ENCODE results near the gene LCTL. TPM values are rescaled to one million over a fixed set of nuclear protein-coding genes. Genes with fewer than 3 reads are reported as not detected.
"Not testable (repeated sequence)": the region's sequence is repeated elsewhere in the genome, so short reads cannot be mapped to it uniquely, and the experiment has no call there.

LCTL gene
- total RNA-seq, 1 donor from 2014 or later = 12.8 TPM

DNA sequence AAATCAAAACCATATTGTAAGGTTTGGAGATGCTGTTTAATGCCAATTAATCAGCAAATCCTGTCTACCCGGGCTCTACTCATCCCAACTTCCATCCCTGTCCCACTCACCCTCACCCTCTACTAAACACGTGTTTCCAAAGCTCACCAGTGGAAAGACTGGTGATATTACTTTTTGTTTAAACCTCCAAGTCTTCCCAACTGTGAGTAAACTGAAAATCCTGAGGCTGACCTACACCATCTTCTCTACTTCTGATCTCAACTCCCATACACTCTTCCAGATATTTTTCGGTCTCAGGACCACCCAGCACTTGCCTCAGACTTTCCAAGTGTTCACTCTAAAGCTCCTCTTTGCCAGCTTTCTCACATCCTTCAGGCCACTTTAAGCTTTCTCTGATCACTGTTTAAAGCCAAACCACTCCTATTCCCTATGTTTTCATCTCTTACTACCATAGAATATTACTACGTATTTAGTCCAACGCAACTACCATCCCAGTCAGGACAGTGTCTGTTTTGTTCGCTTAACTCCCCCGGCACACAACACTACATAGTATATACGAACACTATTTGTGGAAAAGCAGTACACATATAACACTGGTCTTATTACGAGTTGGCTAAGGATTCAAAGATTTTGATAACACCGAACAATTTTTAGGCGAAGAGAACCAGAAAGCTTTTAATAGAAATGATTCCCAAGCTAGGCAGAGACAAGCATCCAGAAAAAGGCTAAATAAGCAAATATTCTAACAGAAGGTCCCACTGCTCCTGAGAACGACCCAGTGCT is 61.8 kb downstream of the LCTL start:
- peaks cover 25% of the 10 kb centered on the region for H3K4me1 Mint-ChIP-seq (ENCODE audit: low read depth, unreplicated experiment)
- H3K79me2 ChIP-seq (ENCODE audit: insufficient read depth, low read length) = peaks cover 86% of the 10 kb centered on the region
- H3K4me3 Mint-ChIP-seq (ENCODE audit: unreplicated experiment) = peak overlapping the region; percentile 97
- peak overlapping the region; percentile 95 for H3K9ac ChIP-seq (ENCODE audit: low read length)
- no peak for FAIRE-seq
- H3K9me3 Mint-ChIP-seq (ENCODE audit: unreplicated experiment) = no peaks in the 10 kb centered on the region
- TF ChIP-seq EZH2 (IDR thresholded peaks at IDR 0.05; ENCODE audit: insufficient read depth, low read length) = no peak
- TF ChIP-seq, protein P1, sequence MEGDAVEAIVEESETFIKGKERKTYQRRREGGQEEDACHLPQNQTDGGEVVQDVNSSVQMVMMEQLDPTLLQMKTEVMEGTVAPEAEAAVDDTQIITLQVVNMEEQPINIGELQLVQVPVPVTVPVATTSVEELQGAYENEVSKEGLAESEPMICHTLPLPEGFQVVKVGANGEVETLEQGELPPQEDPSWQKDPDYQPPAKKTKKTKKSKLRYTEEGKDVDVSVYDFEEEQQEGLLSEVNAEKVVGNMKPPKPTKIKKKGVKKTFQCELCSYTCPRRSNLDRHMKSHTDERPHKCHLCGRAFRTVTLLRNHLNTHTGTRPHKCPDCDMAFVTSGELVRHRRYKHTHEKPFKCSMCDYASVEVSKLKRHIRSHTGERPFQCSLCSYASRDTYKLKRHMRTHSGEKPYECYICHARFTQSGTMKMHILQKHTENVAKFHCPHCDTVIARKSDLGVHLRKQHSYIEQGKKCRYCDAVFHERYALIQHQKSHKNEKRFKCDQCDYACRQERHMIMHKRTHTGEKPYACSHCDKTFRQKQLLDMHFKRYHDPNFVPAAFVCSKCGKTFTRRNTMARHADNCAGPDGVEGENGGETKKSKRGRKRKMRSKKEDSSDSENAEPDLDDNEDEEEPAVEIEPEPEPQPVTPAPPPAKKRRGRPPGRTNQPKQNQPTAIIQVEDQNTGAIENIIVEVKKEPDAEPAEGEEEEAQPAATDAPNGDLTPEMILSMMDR (IDR thresholded peaks at IDR 0.05; ENCODE audit: insufficient read depth, low read depth, low read length) = no peak
- peaks cover 18% of the 10 kb centered on the region for H3K4me1 ChIP-seq (ENCODE audit: insufficient read depth, low read length)
- H3K4me3 ChIP-seq (ENCODE audit: insufficient read depth, low read depth, low read length) = peak overlapping the region; percentile 97
- H4K20me1 ChIP-seq (ENCODE audit: insufficient read depth, low read length) = peaks cover 54% of the 10 kb centered on the region
- no peaks in the 10 kb centered on the region for H3K9me3 ChIP-seq (ENCODE audit: insufficient read depth, low read depth, low read length)
- peaks cover 17% of the 10 kb centered on the region for H3K36me3 Mint-ChIP-seq (ENCODE audit: low read depth, unreplicated experiment)
- no peaks in the 10 kb centered on the region for H3K27me3 ChIP-seq (ENCODE audit: insufficient read depth, low read length)
- peaks cover 43% of the 10 kb centered on the region for H3K36me3 ChIP-seq (ENCODE audit: insufficient read depth, low read length)
- peak overlapping the region; percentile 64 for H2AFZ ChIP-seq (ENCODE audit: low read depth, low read length)
- no peaks in the 10 kb centered on the region for H3K27me3 Mint-ChIP-seq (ENCODE audit: low read depth, unreplicated experiment)
- peak overlapping the region; percentile 95 for H3K4me2 ChIP-seq (ENCODE audit: low read length)
- H3K27ac Mint-ChIP-seq (ENCODE audit: unreplicated experiment) = peak overlapping the region; percentile 100
- peak overlapping the region; percentile 89 for H3K27ac ChIP-seq (ENCODE audit: low read depth, low read length)
- no peak for DNase-seq (ENCODE audit: low read depth)

DNA sequence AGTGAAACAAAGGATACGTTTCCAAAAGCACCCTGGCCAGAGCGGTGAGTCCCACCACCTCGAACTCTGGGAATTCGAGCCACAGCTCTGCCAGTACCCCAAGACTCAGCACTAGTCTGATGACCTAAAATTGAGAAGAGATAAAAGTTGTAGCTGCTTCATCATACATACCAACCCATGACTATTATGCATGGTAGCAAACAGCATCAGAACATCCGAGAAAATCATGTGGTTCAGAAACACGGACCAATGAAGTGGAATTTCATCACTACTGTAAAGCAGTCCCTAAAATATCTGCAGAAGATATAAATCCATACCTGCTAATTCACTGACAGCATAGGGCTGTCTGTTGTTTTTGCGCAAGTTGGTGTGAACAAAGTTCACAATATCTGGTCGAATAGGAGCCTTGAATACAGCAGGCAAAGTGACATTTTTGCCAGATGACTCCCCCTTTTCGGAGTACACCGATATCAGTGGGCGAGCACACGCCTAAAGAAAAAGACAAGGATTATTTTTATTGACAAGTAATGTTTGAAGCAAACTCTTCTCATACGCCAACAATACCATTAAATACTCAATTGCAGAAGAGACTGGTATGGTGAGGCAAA is 62.7 kb downstream of the LCTL start:
- H3K27me3 ChIP-seq (ENCODE audit: insufficient read depth, low read length); H2AFZ ChIP-seq (ENCODE audit: low read depth, low read length); FAIRE-seq; H3K27me3 Mint-ChIP-seq (ENCODE audit: low read depth, unreplicated experiment); H3K9me3 ChIP-seq (ENCODE audit: insufficient read depth, low read depth, low read length); H3K9me3 Mint-ChIP-seq (ENCODE audit: unreplicated experiment): not testable (repeated sequence)
- Mint-ChIP-seq H3K36me3 (ENCODE audit: low read depth, unreplicated experiment) (peaks cover 17% of the 10 kb centered on the region), H3K4me3 (ENCODE audit: unreplicated experiment) (peak overlapping the region; percentile 97), H3K27ac (ENCODE audit: unreplicated experiment) (peak overlapping the region; percentile 90), H3K4me1 (ENCODE audit: low read depth, unreplicated experiment) (peaks cover 26% of the 10 kb centered on the region)
- Histone ChIP-seq H3K4me2 (ENCODE audit: low read length) (peak overlapping the region; percentile 95), H3K9ac (ENCODE audit: low read length) (peak overlapping the region; percentile 95), H3K79me2 (ENCODE audit: insufficient read depth, low read length) (peaks cover 80% of the 10 kb centered on the region), H3K27ac (ENCODE audit: low read depth, low read length) (peak overlapping the region; percentile 89), H3K4me3 (ENCODE audit: insufficient read depth, low read depth, low read length) (peak overlapping the region; percentile 97), H3K36me3 (ENCODE audit: insufficient read depth, low read length) (peaks cover 50% of the 10 kb centered on the region), H3K4me1 (ENCODE audit: insufficient read depth, low read length) (peaks cover 18% of the 10 kb centered on the region), H4K20me1 (ENCODE audit: insufficient read depth, low read length) (peaks cover 62% of the 10 kb centered on the region)
- peak; percentile 33 for DNase-seq (ENCODE audit: low read depth)

DNA sequence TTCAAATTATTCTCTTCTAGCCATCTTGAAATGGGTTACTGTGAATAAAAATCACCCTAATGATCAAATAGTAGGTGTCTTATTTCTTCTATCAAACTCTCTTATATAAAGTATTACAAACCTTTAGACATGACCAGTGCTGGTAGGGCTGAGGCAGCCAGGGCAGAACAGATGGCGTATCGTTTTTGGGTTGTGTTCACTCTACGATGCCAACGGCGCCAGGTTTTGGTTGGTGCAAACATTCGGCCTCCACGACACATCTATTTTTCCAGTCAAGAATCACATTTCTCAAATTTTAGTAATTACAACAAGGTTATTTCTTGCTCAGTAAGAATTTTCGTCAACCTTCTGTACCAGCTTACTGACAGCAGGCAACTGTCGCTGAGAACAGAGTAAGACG is 63.3 kb downstream of the LCTL start:
- H3K4me2 ChIP-seq (ENCODE audit: low read length) = peak overlapping the region; percentile 95
- peaks cover 18% of the 10 kb centered on the region for H3K36me3 Mint-ChIP-seq (ENCODE audit: low read depth, unreplicated experiment)

DNA sequence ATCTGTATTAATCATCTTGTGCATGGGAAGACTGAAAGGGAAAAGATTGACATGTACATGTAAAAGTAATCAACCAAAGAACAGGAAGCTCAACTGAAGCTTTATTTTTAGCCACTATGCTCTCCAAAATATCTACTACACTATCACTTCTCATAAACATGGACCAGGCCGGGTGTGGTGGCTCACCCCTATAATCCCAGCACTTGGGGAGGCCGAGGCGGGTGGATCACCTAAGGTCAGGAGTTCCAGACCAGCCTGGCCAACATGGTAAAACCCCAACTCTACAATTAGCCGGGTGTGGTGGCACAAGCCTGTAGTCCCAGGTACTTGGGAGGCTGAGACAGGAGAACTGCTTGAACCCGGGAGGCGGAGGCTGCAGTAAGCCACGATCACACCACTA is 65.5 kb downstream of the LCTL start:
- H3K27ac ChIP-seq (ENCODE audit: low read depth, low read length); DNase-seq (ENCODE audit: low read depth); H2AFZ ChIP-seq (ENCODE audit: low read depth, low read length); H3K9me3 ChIP-seq (ENCODE audit: insufficient read depth, low read depth, low read length); H3K27me3 Mint-ChIP-seq (ENCODE audit: low read depth, unreplicated experiment); H3K4me3 ChIP-seq (ENCODE audit: insufficient read depth, low read depth, low read length); H3K9me3 Mint-ChIP-seq (ENCODE audit: unreplicated experiment); H3K27me3 ChIP-seq (ENCODE audit: insufficient read depth, low read length); FAIRE-seq: not testable (repeated sequence)
- Histone ChIP-seq H3K4me1 (ENCODE audit: insufficient read depth, low read length) (peaks cover 21% of the 10 kb centered on the region), H4K20me1 (ENCODE audit: insufficient read depth, low read length) (peaks cover 66% of the 10 kb centered on the region), H3K36me3 (ENCODE audit: insufficient read depth, low read length) (peaks cover 58% of the 10 kb centered on the region), H3K79me2 (ENCODE audit: insufficient read depth, low read length) (peaks cover 69% of the 10 kb centered on the region), H3K9ac (ENCODE audit: low read length) (peak overlapping the region; percentile 11), H3K4me2 (ENCODE audit: low read length) (peak overlapping the region; percentile 9)
- Mint-ChIP-seq H3K4me3 (ENCODE audit: unreplicated experiment) (peak overlapping the region; percentile 59), H3K4me1 (ENCODE audit: low read depth, unreplicated experiment) (peaks cover 31% of the 10 kb centered on the region), H3K27ac (ENCODE audit: unreplicated experiment) (peak overlapping the region; percentile 12), H3K36me3 (ENCODE audit: low read depth, unreplicated experiment) (peaks cover 20% of the 10 kb centered on the region)

More for the DNA sequence above, 63.3 kb downstream of the LCTL start:
- Histone ChIP-seq H3K27me3 (ENCODE audit: insufficient read depth, low read length) (no peaks in the 10 kb centered on the region), H4K20me1 (ENCODE audit: insufficient read depth, low read length) (peaks cover 66% of the 10 kb centered on the region), H3K27ac (ENCODE audit: low read depth, low read length) (peak overlapping the region; percentile 17), H3K4me1 (ENCODE audit: insufficient read depth, low read length) (peaks cover 18% of the 10 kb centered on the region), H3K79me2 (ENCODE audit: insufficient read depth, low read length) (peaks cover 75% of the 10 kb centered on the region), H3K36me3 (ENCODE audit: insufficient read depth, low read length) (peaks cover 54% of the 10 kb centered on the region), H2AFZ (ENCODE audit: low read depth, low read length) (no peak overlapping the region), H3K9ac (ENCODE audit: low read length) (peak overlapping the region; percentile 95), H3K4me3 (ENCODE audit: insufficient read depth, low read depth, low read length) (peak overlapping the region; percentile 97), H3K9me3 (ENCODE audit: insufficient read depth, low read depth, low read length) (no peaks in the 10 kb centered on the region)
- Mint-ChIP-seq H3K4me3 (ENCODE audit: unreplicated experiment) (peak overlapping the region; percentile 97), H3K27ac (ENCODE audit: unreplicated experiment) (peak overlapping the region; percentile 90), H3K27me3 (ENCODE audit: low read depth, unreplicated experiment) (no peaks in the 10 kb centered on the region), H3K4me1 (ENCODE audit: low read depth, unreplicated experiment) (peaks cover 28% of the 10 kb centered on the region), H3K9me3 (ENCODE audit: unreplicated experiment) (no peaks in the 10 kb centered on the region)
- TF ChIP-seq, protein P1 (IDR thresholded peaks at IDR 0.05; ENCODE audit: insufficient read depth, low read depth, low read length) = no peak
- TF ChIP-seq EZH2 (IDR thresholded peaks at IDR 0.05; ENCODE audit: insufficient read depth, low read length) = no peak
- no peak for DNase-seq (ENCODE audit: low read depth)
- FAIRE-seq = no peak
